Retinal pigment epithelial cell (primary cell): ENCODE data around the gene MSI2.

Experiments
- DNase-seq: peaks from one replicate; pipeline ENCODE4 v3.0.0-alpha.2; 2010; ENCODE audit warnings: low read depth
- H3K4me3 ChIP-seq: 2 replicates; pipeline ENCODE4 v1.5.1; 2011; ENCODE audit warnings: mild to moderate bottlenecking, low read length, control low read depth, moderate library complexity
- CTCF ChIP-seq: conservative IDR thresholded peaks from 2 replicates; pipeline ENCODE4 v1.5.1; 2011; ENCODE audit warnings: low read depth, low read length, control low read depth, inconsistent platforms

MSI2 gene

GRCh38 chr17:57604771-57605674, 348.7 kb downstream of the MSI2 start:
- H3K4me3 ChIP-seq: no peak overlapping the region
- DNase-seq: no peak
- peak; percentile 8 for TF ChIP-seq CTCF

- DNase-seq: no peak
- TF ChIP-seq CTCF: no peak
- no peak overlapping the region for H3K4me3 ChIP-seq
Measured at GRCh38 chr17:57605675-57606105, 349.4 kb downstream of the MSI2 start.

- no peak for DNase-seq
- H3K4me3 ChIP-seq: no peak overlapping the region
- TF ChIP-seq CTCF: no peak
Measured at GRCh38 chr17:57606111-57606875, 350.0 kb downstream of the MSI2 start.

- no peak for DNase-seq
- no peak for TF ChIP-seq CTCF
- H3K4me3 ChIP-seq: no peak overlapping the region
Measured at GRCh38 chr17:57607553-57608120, 351.3 kb downstream of the MSI2 start.

GRCh38 chr17:57608369-57609124, 352.2 kb downstream of the MSI2 start:
- DNase-seq: no peak
- no peak for TF ChIP-seq CTCF
- no peak overlapping the region for H3K4me3 ChIP-seq

- DNase-seq: no peak
- TF ChIP-seq CTCF: no peak
- H3K4me3 ChIP-seq: no peak overlapping the region
Measured at GRCh38 chr17:57609125-57609877, 353.0 kb downstream of the MSI2 start.
